ENCODE measurements around the gene PRSS12. TPM values are rescaled to one million over a fixed set of nuclear protein-coding genes. Genes with fewer than 3 reads are reported as not detected.
A peak's percentile ranks its signal among the peaks of the same experiment; 100 is the strongest.

PRSS12 gene
- total RNA-seq, 1 experiment from 2014 or later = 13.8 TPM

GRCh38 chr4:118271788-118272187 lies 81.0 kb downstream of the PRSS12 start:
- no peaks in the 10 kb centered on the region for H4K20me1 ChIP-seq (ENCODE audit: insufficient read depth)
- CTCF ChIA-PET = no interaction called here
- no peaks in the 10 kb centered on the region for H3K9me3 ChIP-seq (ENCODE audit: control insufficient read depth in 1 of 2, insufficient read depth in 1 of 2, low read depth in 1 of 2, low read length in 2 of 2)
- no peak overlapping the region for H3K9ac ChIP-seq (ENCODE audit: low read length)
- H3K27ac ChIP-seq (ENCODE audit: low read depth, low read length) = no peak overlapping the region
- POLR2A ChIA-PET = no interaction called here
- H3K4me1 ChIP-seq (ENCODE audit: control insufficient read depth in 1 of 2, insufficient read depth in 2 of 2, low read length in 2 of 2) = no peaks in the 10 kb centered on the region
- no peaks in the 10 kb centered on the region for H3K36me3 ChIP-seq (ENCODE audit: control insufficient read depth in 1 of 2, insufficient read depth in 2 of 2, low read length in 2 of 2)
- intact Hi-C loops (cut with micrococcal nuclease) = loop anchor here (5.0 kb wide), 1 partner anchor 1139 kb away; no protein-coding TSS in a partner anchor
- H3K9me2 ChIP-seq (ENCODE audit: insufficient read depth) = no peaks in the 10 kb centered on the region
- H3K4me3 ChIP-seq (replicated peaks in 1 of 2; ENCODE audit: low read depth in 1 of 2, low read length in 2 of 2) = no peak overlapping the region
- no TSS peak for BruUV-seq (replicated peaks)
- RAD21 ChIA-PET (ENCODE audit: low non-redundant PET in 1 of 2, low total read pairs in 2 of 2, uncharacterized antibody in 2 of 2, unreplicated experiment in 2 of 2) = no interaction called here
- ATAC-seq (no peak), DNase-seq (ENCODE audit: low read depth, low spot score) (no peak)
- no peaks in the 10 kb centered on the region for H3K27me3 ChIP-seq (ENCODE audit: insufficient read depth, low read length)
- H3K79me2 ChIP-seq (ENCODE audit: insufficient read depth, low read length) = no peaks in the 10 kb centered on the region
- TF ChIP-seq TCF7L2 (IDR thresholded peaks at IDR 0.05; ENCODE audit: borderline replicate concordance, extremely low read depth, insufficient read depth, insufficient read length) = no peak
- TF ChIP-seq FOSL1 (IDR thresholded peaks at IDR 0.05; ENCODE audit: low read depth) = no peak
- TF ChIP-seq REST (IDR thresholded peaks at IDR 0.05; ENCODE audit: low read depth) = no peak
- no peak overlapping the region for H2AFZ ChIP-seq (ENCODE audit: low read depth, low read length, poor library complexity, severe bottlenecking)
- no peak overlapping the region for H3K4me2 ChIP-seq (ENCODE audit: low read length)

DNA sequence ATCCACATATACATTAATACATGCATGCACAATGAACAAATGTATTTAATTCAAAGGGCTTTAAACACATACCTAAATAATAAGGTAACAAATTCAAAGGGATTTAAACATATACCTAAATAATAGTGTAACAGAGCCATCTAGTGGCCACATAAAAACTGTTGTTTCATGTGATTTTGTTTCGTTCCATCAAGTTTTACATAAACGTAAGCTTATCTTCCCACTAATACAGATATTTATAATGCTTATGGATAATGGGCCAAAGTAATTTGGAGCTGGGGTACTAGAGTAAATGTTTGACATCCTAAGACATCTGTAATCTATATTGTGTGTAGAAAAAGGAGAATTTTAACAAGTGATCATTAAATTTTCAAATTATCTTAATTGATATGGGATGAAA lies 82.3 kb downstream of the PRSS12 start:
- H3K4me3 ChIP-seq (replicated peaks in 1 of 2; ENCODE audit: low read depth in 1 of 2, low read length in 2 of 2) = no peak overlapping the region
- no peak for ATAC-seq
- no peaks in the 10 kb centered on the region for H3K9me3 ChIP-seq (ENCODE audit: control insufficient read depth in 1 of 2, insufficient read depth in 1 of 2, low read depth in 1 of 2, low read length in 2 of 2)
- H3K27me3 ChIP-seq (ENCODE audit: insufficient read depth, low read length) = no peaks in the 10 kb centered on the region
- no peak overlapping the region for H3K9ac ChIP-seq (ENCODE audit: low read length)
- peak; percentile 68 for TF ChIP-seq RAD21 (IDR thresholded peaks at IDR 0.05; ENCODE audit: low read depth)
- TF ChIP-seq TCF7L2 (IDR thresholded peaks at IDR 0.05; ENCODE audit: borderline replicate concordance, extremely low read depth, insufficient read depth, insufficient read length) = no peak
- TF ChIP-seq ELF1 (IDR thresholded peaks at IDR 0.05; ENCODE audit: borderline replicate concordance, low read depth) = no peak
- TF ChIP-seq CTCF (IDR thresholded peaks at IDR 0.05 in 2 of 3, conservative IDR thresholded peaks at IDR 0.05 in 1 of 3; ENCODE audit: borderline replicate concordance in 1 of 3, insufficient read depth in 1 of 3, low read depth in 2 of 3, low read length in 2 of 3) = peak in 2 of 3 experiments; percentile 40 to 69; a peak in 3 of 6 replicates
- intact Hi-C loops (cut with micrococcal nuclease) = loop anchor here (5.0 kb wide), 1 partner anchor 1138 kb away; no protein-coding TSS in a partner anchor
- no peaks in the 10 kb centered on the region for H3K9me2 ChIP-seq (ENCODE audit: insufficient read depth)
- DNase-seq (ENCODE audit: low read depth, low spot score) = peak; percentile 35
- no peaks in the 10 kb centered on the region for H3K4me1 ChIP-seq (ENCODE audit: control insufficient read depth in 1 of 2, insufficient read depth in 2 of 2, low read length in 2 of 2)
- ChIA-PET POLR2A (no interaction called here), RAD21 (ENCODE audit: low non-redundant PET in 1 of 2, low total read pairs in 2 of 2, uncharacterized antibody in 2 of 2, unreplicated experiment in 2 of 2) (interaction anchor here in 1 of 2 experiments (0.7 kb wide), 1 partner anchor 237 kb away, joined by 3 read pairs; no protein-coding TSS in a partner anchor), CTCF (interaction anchor here (0.6 to 1.2 kb wide), 4 partner anchors 9 to 1136 kb away, joined by 3 to 5 read pairs (median 4); partner anchors contain the start of gene NDST3)
- no peak overlapping the region for H3K4me2 ChIP-seq (ENCODE audit: low read length)
- no TSS peak for BruUV-seq (replicated peaks)
- H4K20me1 ChIP-seq (ENCODE audit: insufficient read depth) = no peaks in the 10 kb centered on the region
- no peak overlapping the region for H3K27ac ChIP-seq (ENCODE audit: low read depth, low read length)
- no peak overlapping the region for H2AFZ ChIP-seq (ENCODE audit: low read depth, low read length, poor library complexity, severe bottlenecking)
- H3K79me2 ChIP-seq (ENCODE audit: insufficient read depth, low read length) = no peaks in the 10 kb centered on the region
- H3K36me3 ChIP-seq (ENCODE audit: control insufficient read depth in 1 of 2, insufficient read depth in 2 of 2, low read length in 2 of 2) = no peaks in the 10 kb centered on the region
